Renal cortical epithelial cell (primary cell): ENCODE data around the gene SYNPO2. TPM values are rescaled to one million over a fixed set of nuclear protein-coding genes. Genes with fewer than 3 reads are reported as not detected.

Source experiments
- DNase-seq: peaks from one replicate; pipeline ENCODE4 v3.0.0-alpha.2; 2011; ENCODE audit warnings: low read depth
- total RNA-seq: library from RNA; depleted of rRNA; stranded (reverse); fragments of >200 nt; gene quantifications from 2 replicates; pipeline ENCODE4 v1.2.3, GENCODE V29; 2014

SYNPO2 gene, protein sequence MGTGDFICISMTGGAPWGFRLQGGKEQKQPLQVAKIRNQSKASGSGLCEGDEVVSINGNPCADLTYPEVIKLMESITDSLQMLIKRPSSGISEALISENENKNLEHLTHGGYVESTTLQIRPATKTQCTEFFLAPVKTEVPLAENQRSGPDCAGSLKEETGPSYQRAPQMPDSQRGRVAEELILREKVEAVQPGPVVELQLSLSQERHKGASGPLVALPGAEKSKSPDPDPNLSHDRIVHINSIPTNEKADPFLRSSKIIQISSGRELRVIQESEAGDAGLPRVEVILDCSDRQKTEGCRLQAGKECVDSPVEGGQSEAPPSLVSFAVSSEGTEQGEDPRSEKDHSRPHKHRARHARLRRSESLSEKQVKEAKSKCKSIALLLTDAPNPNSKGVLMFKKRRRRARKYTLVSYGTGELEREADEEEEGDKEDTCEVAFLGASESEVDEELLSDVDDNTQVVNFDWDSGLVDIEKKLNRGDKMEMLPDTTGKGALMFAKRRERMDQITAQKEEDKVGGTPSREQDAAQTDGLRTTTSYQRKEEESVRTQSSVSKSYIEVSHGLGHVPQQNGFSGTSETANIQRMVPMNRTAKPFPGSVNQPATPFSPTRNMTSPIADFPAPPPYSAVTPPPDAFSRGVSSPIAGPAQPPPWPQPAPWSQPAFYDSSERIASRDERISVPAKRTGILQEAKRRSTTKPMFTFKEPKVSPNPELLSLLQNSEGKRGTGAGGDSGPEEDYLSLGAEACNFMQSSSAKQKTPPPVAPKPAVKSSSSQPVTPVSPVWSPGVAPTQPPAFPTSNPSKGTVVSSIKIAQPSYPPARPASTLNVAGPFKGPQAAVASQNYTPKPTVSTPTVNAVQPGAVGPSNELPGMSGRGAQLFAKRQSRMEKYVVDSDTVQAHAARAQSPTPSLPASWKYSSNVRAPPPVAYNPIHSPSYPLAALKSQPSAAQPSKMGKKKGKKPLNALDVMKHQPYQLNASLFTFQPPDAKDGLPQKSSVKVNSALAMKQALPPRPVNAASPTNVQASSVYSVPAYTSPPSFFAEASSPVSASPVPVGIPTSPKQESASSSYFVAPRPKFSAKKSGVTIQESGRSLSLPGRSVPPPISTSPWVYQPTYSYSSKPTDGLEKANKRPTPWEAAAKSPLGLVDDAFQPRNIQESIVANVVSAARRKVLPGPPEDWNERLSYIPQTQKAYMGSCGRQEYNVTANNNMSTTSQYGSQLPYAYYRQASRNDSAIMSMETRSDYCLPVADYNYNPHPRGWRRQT
- total RNA-seq = 0.35 and 1.2 TPM in 2 replicates

DNA sequence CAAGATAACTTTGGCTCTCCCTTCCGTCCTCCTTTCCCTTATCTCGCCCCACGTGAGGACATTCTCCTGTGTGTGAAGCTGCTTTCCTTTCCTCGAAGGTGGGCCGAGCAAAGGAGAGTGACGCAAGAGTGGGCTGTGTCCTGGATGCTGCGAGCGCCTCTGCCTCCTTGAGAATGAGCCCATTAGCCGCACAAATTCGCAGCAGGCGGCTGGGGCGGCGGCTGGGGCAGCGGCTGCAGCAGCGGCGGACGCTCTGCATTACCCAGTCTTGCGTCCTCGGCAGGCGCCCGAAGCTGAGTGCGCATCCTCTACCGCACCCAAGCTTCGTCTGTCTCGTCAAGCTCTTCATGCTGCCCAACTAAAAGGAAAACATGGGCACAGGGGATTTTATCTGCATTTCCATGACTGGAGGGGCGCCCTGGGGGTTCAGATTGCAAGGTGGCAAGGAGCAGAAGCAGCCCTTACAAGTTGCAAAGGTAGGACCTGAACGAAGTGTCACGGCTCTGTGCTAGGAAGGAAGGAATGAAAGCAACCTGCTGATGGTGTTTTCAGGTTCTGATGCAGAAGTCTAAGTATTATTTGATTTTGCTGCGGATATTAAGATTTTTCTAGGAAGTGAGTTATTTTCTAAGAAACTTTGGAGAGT, at the start of gene SYNPO2:
SYNPO2 (plus strand) TSS at position 189 of the 646 bp plus-strand sequence; CDS start at position 372, 183 bp downstream.
- peak; percentile 59 for DNase-seq

DNA sequence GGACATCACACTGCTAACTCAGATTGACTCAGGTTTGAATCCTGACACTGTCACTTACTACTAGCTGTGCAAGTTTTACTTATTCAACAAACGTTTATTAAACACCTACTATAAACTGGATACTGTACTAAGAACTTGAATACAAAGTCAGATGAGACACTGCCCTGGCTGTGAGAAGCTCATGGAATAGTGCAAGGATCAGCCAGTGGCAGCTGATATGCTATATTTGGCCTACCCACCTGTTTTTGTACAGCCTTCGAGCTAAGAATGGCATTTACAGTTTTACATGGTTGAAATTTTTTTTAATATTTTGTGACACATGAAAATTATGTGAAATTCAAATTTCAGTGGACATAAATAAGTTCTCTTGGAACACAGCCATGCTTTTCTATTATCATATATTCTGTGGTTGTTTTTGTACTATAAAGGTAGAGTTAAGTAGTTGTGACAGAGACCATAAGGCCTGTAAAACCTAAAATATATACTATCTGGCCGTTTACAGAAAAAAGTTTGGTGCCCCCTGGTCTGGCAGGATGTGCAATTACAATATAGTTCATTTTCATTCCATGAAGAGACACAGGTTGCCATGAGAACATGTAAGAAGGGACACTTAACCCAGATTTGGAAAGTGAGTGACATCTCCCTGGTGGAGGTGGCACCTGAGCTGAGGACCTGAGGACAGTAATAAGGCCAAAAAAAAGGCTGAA, 49.3 kb upstream of the SYNPO2 start:
- no peak for DNase-seq

DNA sequence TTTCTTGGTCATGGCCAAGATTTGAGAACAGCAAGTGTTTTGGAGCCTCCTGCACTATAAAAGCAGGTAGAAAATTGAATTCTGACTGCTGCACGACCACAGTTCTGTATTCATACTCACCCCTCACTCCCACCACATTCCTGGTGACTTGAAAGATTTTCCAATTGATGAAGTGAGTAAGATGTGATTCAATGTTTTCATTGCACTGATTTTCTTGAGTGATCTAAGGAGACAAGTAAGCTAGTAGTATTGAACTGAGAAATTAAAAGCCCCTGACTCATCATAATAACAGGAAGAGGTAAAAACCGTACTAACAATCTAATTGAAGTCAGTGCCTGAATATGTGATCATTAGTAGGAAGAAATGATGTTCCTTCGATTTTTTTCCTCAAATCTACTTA, 46.6 kb upstream of the SYNPO2 start:
- DNase-seq = peak; percentile 93

DNA sequence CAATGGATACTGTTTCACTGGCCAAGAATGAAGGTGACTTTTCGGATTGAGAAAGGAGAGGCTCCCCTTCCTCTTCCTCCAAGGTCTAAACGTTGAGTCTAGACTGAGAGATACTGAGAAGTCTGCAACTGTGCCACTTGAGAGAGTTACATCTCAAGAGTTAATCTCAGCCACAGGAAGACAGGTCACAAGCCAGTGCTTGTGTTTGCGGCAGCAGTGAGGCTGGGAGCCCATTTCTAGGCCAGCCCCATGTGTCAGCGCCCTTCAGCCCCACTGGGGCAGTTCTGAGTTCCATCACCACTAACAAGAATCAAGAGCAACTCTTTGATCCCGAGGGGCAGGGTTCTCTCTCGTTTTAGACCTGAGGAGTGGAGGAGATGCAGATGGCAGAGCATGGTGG, 45.4 kb upstream of the SYNPO2 start:
- DNase-seq = no peak

DNA sequence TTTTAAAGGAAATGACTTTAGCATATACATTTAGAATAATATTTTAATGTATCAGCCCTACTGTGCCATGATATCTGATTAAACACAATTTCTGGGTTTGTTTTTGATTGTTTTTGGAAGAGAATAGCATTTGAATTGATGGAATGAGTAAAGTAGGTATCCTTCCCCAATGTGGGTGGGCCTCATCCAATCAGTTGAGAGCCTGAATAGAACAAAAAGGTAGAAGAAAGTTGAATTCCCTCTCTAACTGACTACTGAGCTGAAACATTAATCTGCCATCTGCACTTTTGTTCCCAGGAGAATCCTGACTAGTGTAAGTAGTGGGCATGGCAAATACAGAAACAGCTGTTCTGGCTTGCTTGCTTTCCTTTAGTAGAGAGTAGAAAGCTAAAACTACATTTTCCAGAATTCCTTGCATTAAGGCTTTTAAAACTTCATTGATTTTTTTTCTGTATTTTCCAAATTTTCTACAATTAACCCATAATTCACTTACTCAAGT, 43.1 kb upstream of the SYNPO2 start:
- no peak for DNase-seq

DNA sequence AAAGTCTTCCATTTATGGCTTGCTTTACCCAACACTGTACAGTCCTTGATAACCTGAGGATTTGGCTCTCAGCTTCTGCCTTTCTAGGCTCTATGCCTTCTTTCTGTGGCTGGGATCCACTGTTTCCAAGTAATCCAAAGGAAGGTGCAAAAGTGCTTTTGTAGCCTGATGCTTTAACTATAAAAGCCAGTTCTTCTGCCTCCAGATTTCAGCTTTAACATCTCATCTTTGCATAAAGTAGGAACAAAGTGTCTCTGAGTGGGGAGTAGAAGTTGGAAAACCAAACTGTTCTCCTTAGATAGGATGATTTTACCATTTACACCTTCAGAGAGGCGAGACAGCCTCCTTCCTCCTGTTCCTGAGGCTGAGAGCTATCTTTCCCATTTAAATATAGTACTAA, 41.7 kb upstream of the SYNPO2 start:
- DNase-seq = no peak

DNA sequence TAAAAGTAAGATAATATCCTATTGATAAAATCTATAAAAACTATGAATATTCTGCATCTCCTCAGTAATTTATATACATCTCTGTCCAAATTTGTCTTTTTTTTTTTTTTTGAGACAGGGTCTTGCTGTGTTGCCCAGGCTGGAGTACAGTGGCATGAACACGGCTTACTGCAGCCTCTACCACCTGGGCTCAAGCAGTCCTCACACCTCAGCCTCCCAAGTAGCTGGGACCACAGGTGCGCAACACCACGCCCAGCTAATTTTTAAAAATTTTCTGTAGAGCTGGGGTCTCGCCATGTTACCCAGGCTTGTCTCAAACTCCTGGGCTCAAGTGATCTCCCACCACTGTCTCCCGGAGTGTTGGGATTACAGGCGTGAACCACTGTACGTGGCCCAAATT, 40.4 kb upstream of the SYNPO2 start:
- no peak for DNase-seq

DNA sequence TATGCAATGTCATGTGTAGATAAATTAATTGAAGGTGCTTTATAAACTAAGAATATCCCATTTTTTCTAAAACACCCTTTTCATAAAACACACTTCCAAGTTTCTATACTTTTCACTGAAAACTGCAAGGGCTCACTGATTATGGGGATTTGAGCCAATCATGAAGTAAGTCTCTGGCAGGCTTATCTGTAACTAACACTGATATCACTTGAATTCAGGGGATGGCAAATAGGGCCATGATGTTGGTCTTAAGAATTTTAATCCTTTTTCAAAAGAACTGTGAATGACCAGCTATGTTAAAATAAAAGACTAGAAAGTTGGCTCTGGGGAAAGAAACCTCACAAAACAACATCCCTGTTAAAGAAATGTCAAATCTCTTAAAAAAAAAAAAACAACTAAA, 39.8 kb upstream of the SYNPO2 start:
- no peak for DNase-seq

DNA sequence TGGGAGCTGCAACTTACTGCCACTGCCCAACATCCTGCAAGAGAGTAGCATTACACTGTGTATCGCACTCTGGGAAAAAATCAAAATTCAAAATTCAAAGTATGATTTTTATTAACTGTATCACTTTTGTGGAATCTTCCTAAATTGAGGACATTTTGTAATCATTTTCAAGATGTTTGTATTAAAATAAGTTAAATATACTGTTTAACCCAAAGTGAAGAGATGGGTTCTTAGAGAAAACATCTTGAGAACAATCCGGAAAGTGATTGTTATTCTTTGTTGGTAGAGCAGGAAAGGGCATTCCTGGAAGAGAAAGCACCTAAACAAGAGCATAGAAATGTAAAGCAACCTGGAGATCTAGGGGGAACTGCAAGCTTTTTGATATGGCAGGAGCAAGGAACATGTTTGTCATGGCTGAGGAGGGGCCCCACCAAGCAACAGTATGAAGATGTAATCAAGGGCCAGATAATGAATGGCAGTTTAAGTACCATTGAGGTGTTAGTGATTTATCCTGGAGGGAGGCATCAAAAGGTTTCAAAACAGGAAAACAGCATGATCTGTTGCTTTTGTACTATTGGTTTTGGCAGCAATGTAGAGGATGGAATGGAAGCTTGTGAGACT, 38.7 kb upstream of the SYNPO2 start:
- DNase-seq = no peak

DNA sequence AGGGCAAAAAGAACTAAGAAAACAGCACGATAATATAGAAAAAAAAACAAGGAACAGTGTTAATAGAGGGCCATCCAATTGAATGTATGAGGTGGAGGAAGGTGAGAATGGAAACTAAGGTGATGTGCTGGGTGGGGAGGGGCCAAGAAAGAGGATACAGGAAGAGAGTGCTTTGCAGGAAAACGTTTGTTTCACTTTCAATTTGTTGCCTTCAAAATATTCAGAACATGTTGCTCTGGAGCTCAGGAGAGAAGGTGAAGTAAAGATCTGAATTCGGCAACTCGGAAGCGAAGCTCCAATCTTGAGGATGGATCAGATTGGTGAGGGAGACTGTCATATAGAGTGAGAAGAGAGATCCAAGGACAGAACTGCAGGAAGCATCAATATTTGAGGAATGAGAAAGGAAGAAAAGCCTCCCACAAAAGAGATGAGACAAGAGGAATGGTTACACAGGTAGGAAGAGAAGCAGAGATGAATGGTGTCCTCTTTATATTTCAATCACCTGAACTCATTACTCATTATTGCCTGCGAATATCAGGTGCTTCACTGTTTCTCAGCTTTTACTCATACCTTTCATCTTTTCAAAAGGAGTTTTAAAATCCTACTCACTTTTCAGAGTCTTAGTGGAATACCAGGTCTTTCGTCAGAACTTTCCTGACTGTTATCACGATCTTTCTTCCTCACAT, 38.0 kb upstream of the SYNPO2 start:
- DNase-seq = peak; percentile 57

DNA sequence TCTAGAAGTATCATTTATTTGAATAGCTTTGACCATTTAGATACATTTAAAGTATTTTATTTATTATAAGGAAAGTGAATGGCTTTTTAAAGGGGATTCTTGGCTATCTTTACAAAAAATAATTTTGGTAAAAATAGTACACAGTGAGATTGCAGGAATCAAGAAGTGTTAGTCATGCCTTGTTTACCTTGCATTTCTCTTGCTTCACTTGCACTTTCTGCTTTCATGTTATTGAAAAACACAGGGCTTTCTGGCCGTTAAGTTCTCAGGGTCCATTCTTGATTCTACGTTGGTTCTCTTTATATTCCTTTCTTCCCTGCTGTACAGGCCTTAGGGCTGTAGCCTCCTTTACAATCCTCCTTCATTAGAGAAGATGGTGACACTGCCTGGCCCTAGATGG, 30.9 kb upstream of the SYNPO2 start:
- DNase-seq = no peak

DNA sequence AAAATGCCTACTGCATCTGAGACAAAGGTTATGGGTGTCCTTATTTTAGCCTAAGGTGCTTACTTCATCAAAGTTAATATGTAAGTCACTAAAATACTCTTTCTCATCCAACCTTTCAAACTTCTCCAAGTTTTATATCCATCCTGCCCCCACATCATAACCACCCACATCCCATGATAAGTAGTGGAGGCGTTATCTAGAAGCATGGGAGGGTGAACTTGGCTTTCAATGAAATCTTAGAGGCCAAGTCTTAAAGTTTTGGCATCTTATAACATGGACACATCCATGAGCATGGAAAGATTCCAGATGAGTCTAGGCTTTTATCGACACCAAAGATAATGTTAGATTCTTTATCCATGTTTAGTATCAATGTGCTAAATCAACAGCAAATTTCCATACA, 29.9 kb upstream of the SYNPO2 start:
- DNase-seq = no peak

DNA sequence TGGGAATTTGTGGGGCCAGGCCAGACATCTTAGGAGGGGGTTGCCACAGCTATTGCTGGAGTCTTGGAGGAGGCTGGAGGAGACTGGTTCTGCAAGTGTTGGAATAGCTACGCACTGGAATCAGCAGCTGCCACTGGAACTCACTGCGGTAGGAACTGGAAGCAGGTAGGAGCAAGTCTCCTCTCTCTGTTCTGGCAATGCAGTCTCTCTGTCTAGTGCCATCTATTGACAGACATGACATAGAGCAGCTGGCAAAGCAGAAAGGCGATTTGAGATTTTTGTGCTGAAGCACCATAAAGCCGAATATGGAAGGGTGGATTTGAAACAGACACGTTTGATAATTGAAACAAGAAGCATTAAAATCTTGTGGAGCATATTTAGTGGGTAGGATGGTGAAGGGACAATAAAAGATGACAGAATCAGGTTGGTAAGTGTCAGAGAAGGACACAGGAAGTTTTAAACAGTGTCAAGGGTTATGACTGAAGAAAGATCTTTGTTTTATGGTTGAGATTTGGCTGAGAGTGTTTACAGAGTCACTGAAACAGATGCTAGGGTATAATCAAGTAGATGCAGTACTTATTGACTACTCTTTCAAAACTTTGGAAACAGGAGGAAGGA, 23.5 kb upstream of the SYNPO2 start:
- peak; percentile 80 for DNase-seq

DNA sequence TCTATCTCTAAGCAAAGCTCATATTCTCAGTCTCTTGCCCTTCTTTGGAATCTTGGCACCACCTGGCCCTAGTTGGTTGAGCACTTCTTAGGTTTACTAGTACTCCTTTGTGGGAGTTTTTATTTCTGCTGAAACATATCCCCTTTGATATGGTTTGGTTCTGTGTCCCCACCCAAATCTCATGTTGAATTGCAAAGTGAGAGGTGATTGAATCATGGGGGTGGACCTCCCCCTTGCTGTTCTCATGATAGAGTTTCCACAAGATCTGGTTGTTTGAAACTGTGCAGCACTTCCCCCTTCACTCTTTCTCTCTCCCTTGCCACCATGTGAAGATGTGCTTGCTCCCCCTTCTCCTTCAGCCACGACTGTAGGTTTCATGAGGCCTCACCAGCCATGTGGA, 22.2 kb upstream of the SYNPO2 start:
- no peak for DNase-seq

DNA sequence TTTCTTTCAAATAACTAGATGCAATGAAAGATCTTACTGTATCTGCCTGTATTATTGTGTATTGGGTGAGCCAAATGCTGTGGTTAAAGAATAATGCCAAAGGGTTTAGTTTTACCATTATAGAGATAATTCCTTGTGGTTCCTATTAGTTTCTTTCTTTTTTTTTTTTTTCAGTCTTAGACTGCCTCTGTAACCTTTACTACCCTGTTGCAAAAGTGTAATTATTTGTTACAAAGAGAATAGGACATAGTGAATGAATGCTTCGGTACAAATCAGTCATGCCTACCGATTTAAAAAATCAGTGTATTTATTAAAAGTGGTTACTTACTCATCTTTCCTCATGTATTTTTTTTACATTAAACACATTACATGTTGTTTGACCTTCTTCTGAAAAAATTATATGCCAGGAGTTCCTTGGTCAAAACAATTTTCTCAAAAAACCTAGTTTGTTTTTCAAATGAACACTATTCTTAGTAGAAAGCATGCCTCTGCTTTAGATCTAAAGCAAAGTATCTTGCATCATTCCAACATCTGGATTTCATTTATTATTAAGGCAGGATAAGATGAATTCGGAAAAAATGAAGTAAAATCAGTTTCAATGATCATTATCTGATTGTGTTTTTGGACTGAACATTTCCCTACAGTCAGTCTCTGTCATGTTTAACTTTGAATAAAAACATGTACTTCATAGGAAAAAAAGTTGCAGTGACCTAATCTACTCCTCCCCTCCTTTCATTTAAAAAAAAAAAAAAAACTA, 21.2 kb upstream of the SYNPO2 start:
- no peak for DNase-seq

DNA sequence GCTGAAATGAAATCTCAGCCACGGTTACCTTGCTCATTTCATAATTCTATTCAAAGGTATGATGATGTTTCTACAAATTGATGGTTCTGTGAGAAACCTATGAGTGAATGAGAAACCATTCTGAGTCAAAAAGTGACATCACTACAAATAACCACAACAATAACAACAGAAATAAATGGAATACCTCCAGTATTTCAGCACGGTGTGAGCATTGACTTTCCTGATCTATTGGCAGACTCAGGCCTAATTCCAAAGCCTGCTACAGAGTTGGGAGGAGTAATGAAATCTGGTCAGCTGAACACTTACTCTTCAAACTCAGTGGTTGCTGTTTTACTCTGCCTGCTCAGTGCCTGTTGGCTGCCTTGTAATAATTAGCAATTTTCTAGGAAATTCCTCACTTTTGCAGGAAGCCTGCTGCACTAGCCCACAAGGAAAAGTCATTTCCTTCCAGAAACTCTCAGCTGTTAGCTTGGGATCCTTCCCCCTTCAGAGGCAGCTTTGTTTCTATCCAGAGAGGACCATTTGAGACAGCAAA, 18.8 kb upstream of the SYNPO2 start:
- DNase-seq = peak; percentile 71

DNA sequence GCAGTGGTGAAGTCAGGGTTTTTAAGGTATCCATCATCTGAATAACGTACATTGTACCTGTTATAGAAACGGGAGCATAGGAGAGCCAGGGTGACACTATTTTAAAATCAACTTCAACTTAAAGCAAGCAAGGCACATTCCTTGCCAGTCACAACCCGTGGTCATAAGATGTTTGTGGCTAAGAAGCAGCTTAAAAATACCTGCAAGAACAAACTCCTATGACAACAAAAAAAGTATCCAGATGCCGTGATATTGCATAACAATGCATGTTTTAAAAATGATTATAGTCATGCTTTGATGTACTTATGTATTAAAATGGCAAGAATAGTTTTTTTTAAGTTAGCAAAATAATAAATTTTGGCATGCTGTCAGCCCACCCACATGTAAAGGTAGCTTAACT, 16.5 kb upstream of the SYNPO2 start:
- no peak for DNase-seq

DNA sequence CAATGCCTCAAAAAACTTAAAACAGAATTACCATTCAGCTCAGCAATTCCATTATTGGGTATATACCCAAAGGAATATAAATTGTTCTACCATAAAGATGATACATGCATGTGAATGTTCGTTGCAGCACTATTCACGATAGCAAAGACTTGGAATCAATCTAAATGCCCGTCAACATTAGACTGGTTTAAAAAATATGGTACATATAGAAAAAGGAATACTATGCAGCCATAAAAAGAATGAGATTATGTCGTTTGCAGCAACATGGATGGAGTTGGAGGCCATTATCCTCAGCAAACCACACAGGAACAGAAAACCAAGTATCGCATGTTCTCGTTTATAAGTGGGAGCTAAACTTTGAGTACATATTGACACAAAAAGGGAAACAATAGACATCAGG, 10.9 kb upstream of the SYNPO2 start:
- DNase-seq = no peak
